SK-N-SH treated with all-trans-retinoic acid at 6 μM for 48 hours (cell line): ENCODE results near the gene MRPL2.

Experiments used
- ATAC-seq: fragments of 200-7000 bp; cut with Tn5 transposase; 3 replicates; pipeline ENCODE4 v1.9.1; 2020; ENCODE audit warnings: mild to moderate bottlenecking, moderate library complexity
- ARNTL ChIP-seq: fragments of 450-650 bp; formaldehyde crosslinking; IDR thresholded peaks from 2 replicates; pipeline ENCODE4 v1.5.0; 2020; ENCODE audit warnings: low read depth, mild to moderate bottlenecking, moderate library complexity, borderline replicate concordance
- BACH2 ChIP-seq: fragments of 250-450 bp; sonication (Bioruptor Pico); IDR thresholded peaks from 2 replicates; pipeline ENCODE4 v1.9.0; 2021; ENCODE audit warnings: mild to moderate bottlenecking, borderline replicate concordance
- CREB5 ChIP-seq: fragments of 250-450 bp; sonication (Bioruptor Pico); IDR thresholded peaks from 2 replicates; pipeline ENCODE4 v1.5.1; 2020; ENCODE audit warnings: low read depth, mild to moderate bottlenecking, moderate library complexity
- CSDC2 ChIP-seq: fragments of 250-450 bp; sonication (Bioruptor Pico); IDR thresholded peaks from 2 replicates; pipeline ENCODE4 v1.5.0; 2020; ENCODE audit warnings: mild to moderate bottlenecking, moderate library complexity
- CSRNP3 ChIP-seq: fragments of 250-450 bp; sonication (Bioruptor Pico); IDR thresholded peaks from 2 replicates; pipeline ENCODE4 v1.5.1; 2021; ENCODE audit warnings: mild to moderate bottlenecking, moderate library complexity
- ESRRG ChIP-seq: fragments of 250-450 bp; sonication (Bioruptor Pico); IDR thresholded peaks from 2 replicates; pipeline ENCODE4 v1.6.1; 2021; ENCODE audit warnings: mild to moderate bottlenecking
- GLIS3 ChIP-seq: fragments of 250-450 bp; sonication (Bioruptor Pico); IDR thresholded peaks from 2 replicates; pipeline ENCODE4 v1.5.0; 2020; ENCODE audit warnings: mild to moderate bottlenecking, moderate library complexity
- ISL1 ChIP-seq: fragments of 250-450 bp; sonication (Bioruptor Pico); IDR thresholded peaks from 2 replicates; pipeline ENCODE4 v2.1.2; 2022; ENCODE audit warnings: mild to moderate bottlenecking, moderate library complexity
- OSR1 ChIP-seq: fragments of 250-450 bp; sonication (Bioruptor Pico); IDR thresholded peaks from 2 replicates; pipeline ENCODE4 v1.8.0; 2022; ENCODE audit warnings: moderate library complexity, mild to moderate bottlenecking, inconsistent platforms
- PATZ1 ChIP-seq: fragments of 250-450 bp; sonication (Bioruptor Pico); IDR thresholded peaks from 2 replicates; pipeline ENCODE4 v1.8.0; 2020; ENCODE audit warnings: mild to moderate bottlenecking, moderate library complexity, borderline replicate concordance
- POU6F1 ChIP-seq: fragments of 250-450 bp; sonication (Bioruptor Pico); IDR thresholded peaks from 2 replicates; pipeline ENCODE4 v1.8.0; 2021; ENCODE audit warnings: low read depth, mild to moderate bottlenecking, moderate library complexity, borderline replicate concordance
- PPARA ChIP-seq: fragments of 250-450 bp; sonication (Bioruptor Pico); IDR thresholded peaks from 2 replicates; pipeline ENCODE4 v1.5.0; 2020; ENCODE audit warnings: mild to moderate bottlenecking, borderline replicate concordance
- SNAI2 ChIP-seq: fragments of 250-450 bp; sonication (Bioruptor Pico); IDR thresholded peaks from 2 replicates; pipeline ENCODE4 v1.5.0; 2020; ENCODE audit warnings: mild to moderate bottlenecking, moderate library complexity
- TCF4 ChIP-seq: fragments of 250-450 bp; sonication (Bioruptor Pico); IDR thresholded peaks from 2 replicates; pipeline ENCODE4 v1.8.0; 2021; ENCODE audit warnings: mild to moderate bottlenecking, moderate library complexity, borderline replicate concordance
- TOX ChIP-seq: fragments of 250-450 bp; sonication (Bioruptor Pico); IDR thresholded peaks from 2 replicates; pipeline ENCODE4 v1.8.0; 2021; ENCODE audit warnings: mild to moderate bottlenecking, moderate library complexity, borderline replicate concordance
- TSHZ2 ChIP-seq: fragments of 250-450 bp; sonication (Bioruptor Pico); IDR thresholded peaks from 2 replicates; pipeline ENCODE4 v1.5.0; 2020; ENCODE audit warnings: mild to moderate bottlenecking, moderate library complexity
- ZFP3 ChIP-seq: fragments of 250-450 bp; sonication (Bioruptor Pico); IDR thresholded peaks from 2 replicates; pipeline ENCODE4 v1.5.0; 2020; ENCODE audit warnings: mild to moderate bottlenecking, moderate library complexity
- ZFP30 ChIP-seq: fragments of 450-650 bp; formaldehyde crosslinking; IDR thresholded peaks from 2 replicates; pipeline ENCODE4 v1.5.0; 2022; ENCODE audit warnings: mild to moderate bottlenecking, moderate library complexity
- ZNF565 ChIP-seq: fragments of 450-650 bp; formaldehyde crosslinking; conservative IDR thresholded peaks from 2 replicates; pipeline ENCODE4 v1.5.0; 2020; ENCODE audit warnings: low read depth, mild to moderate bottlenecking, moderate library complexity
- ZNF70 ChIP-seq: fragments of 450-650 bp; formaldehyde crosslinking; IDR thresholded peaks from 2 replicates; pipeline ENCODE4 v1.5.0; 2020; ENCODE audit warnings: mild to moderate bottlenecking, moderate library complexity
- ZNF8 ChIP-seq: fragments of 450-650 bp; formaldehyde crosslinking; IDR thresholded peaks from 2 replicates; pipeline ENCODE4 v1.5.0; 2020; ENCODE audit warnings: mild to moderate bottlenecking, moderate library complexity

MRPL2 gene

GRCh38 chr6:43037706-43038105, 21.5 kb downstream of the MRPL2 start:
- no peak for ATAC-seq
- TF ChIP-seq ESRRG (CRISPR knock-in tag) (no peak), TOX (CRISPR knock-in tag) (no peak), PPARA (CRISPR knock-in tag) (no peak), ZNF70 (CRISPR knock-in tag) (no peak), OSR1 (no peak), ZNF565 (CRISPR knock-in tag) (no peak), GLIS3 (no peak), CSDC2 (CRISPR knock-in tag) (no peak), TSHZ2 (CRISPR knock-in tag) (no peak), ZNF8 (CRISPR knock-in tag) (no peak), POU6F1 (CRISPR knock-in tag) (no peak), CREB5 (CRISPR knock-in tag) (no peak), SNAI2 (CRISPR knock-in tag) (no peak), PATZ1 (CRISPR knock-in tag) (no peak)

GRCh38 chr6:43037197-43037596, 22.0 kb downstream of the MRPL2 start:
- no peak for ATAC-seq
- TF ChIP-seq ZFP3 (CRISPR knock-in tag), result no peak
- no peak for TF ChIP-seq TCF4 (CRISPR knock-in tag)
- no peak for TF ChIP-seq CSDC2 (CRISPR knock-in tag)
- no peak for TF ChIP-seq ISL1 (CRISPR knock-in tag)
- TF ChIP-seq POU6F1 (CRISPR knock-in tag), result no peak
- TF ChIP-seq CSRNP3 (CRISPR knock-in tag), result no peak
- TF ChIP-seq ZNF565 (CRISPR knock-in tag), result no peak
- no peak for TF ChIP-seq BACH2 (CRISPR knock-in tag)
- TF ChIP-seq ESRRG (CRISPR knock-in tag), result no peak
- TF ChIP-seq OSR1, result no peak
- TF ChIP-seq TSHZ2 (CRISPR knock-in tag), result no peak
- TF ChIP-seq ZNF70 (CRISPR knock-in tag), result no peak
- no peak for TF ChIP-seq ZFP30 (CRISPR knock-in tag)
- TF ChIP-seq SNAI2 (CRISPR knock-in tag), result no peak
- no peak for TF ChIP-seq CREB5 (CRISPR knock-in tag)
- TF ChIP-seq GLIS3, result no peak
- TF ChIP-seq ARNTL (CRISPR knock-in tag), result no peak
